ENCODE results near the gene CLEC1B. TPM values are rescaled to one million over a fixed set of nuclear protein-coding genes. Genes with fewer than 3 reads are reported as not detected.

CLEC1B gene
- total and polyA plus RNA-seq, 9 of the 15 experiments (the other 6 are each of a cell fraction or from before 2014, with no cell fraction given) = not detected

DNA sequence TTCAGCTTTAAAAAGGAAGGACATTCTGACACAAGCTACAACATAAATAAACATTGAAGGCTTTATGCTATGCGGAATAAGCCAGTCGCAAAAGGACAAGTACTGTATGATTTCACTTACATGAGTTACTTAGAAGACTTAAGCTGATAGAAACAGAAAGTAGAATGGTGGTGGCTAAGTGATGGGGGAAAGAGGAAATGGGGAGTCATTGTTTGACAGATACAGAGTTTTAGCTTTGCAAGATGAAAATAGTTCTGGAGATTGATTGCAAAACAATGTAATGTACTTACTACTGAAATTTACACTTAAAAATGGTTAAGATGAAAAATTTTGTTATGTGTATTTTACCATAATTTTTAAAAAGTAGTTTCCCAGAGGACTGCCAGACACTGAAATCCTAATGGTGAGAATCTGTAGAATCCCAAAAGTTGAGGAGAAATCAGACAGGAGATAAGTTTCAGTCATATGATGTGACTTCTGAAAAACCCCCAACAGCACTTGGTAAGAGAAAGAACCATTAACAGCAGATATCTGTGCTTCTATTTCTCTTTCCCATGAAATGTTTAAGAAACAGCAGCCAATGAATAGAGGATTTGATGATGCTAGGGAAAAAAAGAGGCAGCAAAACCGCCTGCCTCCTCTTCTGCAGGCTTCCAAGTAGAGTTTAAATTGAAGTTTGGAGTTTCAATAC, 50.2 kb downstream of the CLEC1B start (continued):
- TF ChIP-seq CUX1 (CRISPR knock-in tag; IDR thresholded peaks at IDR 0.05) (no peak), MYNN (IDR thresholded peaks at IDR 0.05) (no peak), MYNN (CRISPR knock-in tag; IDR thresholded peaks at IDR 0.05) (no peak), TCF3 (CRISPR knock-in tag; IDR thresholded peaks at IDR 0.05) (no peak)
- TF ChIP-seq, protein P1, sequence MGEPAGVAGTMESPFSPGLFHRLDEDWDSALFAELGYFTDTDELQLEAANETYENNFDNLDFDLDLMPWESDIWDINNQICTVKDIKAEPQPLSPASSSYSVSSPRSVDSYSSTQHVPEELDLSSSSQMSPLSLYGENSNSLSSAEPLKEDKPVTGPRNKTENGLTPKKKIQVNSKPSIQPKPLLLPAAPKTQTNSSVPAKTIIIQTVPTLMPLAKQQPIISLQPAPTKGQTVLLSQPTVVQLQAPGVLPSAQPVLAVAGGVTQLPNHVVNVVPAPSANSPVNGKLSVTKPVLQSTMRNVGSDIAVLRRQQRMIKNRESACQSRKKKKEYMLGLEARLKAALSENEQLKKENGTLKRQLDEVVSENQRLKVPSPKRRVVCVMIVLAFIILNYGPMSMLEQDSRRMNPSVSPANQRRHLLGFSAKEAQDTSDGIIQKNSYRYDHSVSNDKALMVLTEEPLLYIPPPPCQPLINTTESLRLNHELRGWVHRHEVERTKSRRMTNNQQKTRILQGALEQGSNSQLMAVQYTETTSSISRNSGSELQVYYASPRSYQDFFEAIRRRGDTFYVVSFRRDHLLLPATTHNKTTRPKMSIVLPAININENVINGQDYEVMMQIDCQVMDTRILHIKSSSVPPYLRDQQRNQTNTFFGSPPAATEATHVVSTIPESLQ (CRISPR knock-in tag; IDR thresholded peaks at IDR 0.05) = no peak
- TF ChIP-seq, protein P2, sequence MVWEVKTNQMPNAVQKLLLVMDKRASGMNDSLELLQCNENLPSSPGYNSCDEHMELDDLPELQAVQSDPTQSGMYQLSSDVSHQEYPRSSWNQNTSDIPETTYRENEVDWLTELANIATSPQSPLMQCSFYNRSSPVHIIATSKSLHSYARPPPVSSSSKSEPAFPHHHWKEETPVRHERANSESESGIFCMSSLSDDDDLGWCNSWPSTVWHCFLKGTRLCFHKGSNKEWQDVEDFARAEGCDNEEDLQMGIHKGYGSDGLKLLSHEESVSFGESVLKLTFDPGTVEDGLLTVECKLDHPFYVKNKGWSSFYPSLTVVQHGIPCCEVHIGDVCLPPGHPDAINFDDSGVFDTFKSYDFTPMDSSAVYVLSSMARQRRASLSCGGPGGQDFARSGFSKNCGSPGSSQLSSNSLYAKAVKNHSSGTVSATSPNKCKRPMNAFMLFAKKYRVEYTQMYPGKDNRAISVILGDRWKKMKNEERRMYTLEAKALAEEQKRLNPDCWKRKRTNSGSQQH (CRISPR knock-in tag; IDR thresholded peaks at IDR 0.05) = no peak
